ENCODE data around the gene BCKDHA. TPM values are rescaled to one million over a fixed set of nuclear protein-coding genes. Genes with fewer than 3 reads are reported as not detected.

The BCKDHA gene
- total and polyA plus RNA-seq, 9 of the 15 experiments (the other 6 are each of a cell fraction or from before 2014, with no cell fraction given): 4.5 to 52.5 (median 14.1) TPM

DNA sequence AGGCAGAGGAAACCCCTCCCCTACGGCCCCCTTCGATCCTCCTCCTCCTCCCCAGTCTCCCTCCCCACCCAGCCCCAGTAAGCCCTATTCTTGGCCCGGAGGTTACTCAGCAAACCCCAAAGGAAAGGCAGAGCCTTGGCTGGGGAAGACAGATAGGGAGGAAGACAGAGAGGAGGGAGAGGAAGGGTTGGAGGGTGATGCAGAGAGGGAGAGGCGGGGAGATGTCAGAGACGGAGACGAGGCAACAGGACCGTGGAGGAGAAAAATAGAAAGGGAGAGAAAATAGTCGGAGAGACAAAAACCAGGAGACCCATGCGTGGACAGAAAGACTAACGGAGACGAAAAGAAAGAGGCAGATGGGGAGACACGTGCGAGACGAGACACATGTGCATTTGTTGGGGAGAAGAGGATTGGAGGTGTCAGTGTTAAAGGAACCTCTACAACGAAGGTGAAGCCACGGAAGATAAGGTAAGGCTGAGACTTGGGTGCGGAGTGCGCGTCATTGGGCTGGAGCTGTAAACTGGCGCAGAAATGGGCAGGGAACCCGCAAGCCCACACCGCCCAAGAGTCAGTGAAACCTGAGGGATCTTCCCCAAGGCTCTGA, 46.8 kb upstream of the BCKDHA start (continued):
- TF ChIP-seq, protein P1, sequence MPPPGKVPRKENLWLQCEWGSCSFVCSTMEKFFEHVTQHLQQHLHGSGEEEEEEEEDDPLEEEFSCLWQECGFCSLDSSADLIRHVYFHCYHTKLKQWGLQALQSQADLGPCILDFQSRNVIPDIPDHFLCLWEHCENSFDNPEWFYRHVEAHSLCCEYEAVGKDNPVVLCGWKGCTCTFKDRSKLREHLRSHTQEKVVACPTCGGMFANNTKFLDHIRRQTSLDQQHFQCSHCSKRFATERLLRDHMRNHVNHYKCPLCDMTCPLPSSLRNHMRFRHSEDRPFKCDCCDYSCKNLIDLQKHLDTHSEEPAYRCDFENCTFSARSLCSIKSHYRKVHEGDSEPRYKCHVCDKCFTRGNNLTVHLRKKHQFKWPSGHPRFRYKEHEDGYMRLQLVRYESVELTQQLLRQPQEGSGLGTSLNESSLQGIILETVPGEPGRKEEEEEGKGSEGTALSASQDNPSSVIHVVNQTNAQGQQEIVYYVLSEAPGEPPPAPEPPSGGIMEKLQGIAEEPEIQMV (tag; conservative IDR thresholded peaks at IDR 0.05; ENCODE audit: low read depth): no peak
- TF ChIP-seq TFAM (CRISPR knock-in tag; conservative IDR thresholded peaks at IDR 0.05): no peak
- no peak for TF ChIP-seq OTX1 (CRISPR knock-in tag; IDR thresholded peaks at IDR 0.05)
- no peak for TF ChIP-seq SNRNP70 (optimal IDR thresholded peaks at IDR 0.05; ENCODE audit: low read depth, low read length)
- TF ChIP-seq ZNF583 (CRISPR knock-in tag; IDR thresholded peaks at IDR 0.05): no peak
- TF ChIP-seq CC2D1A (IDR thresholded peaks at IDR 0.05): peak; percentile 41; the same call in 1 of the 2 replicates
- peak; percentile 48; the same call in 1 of the 2 replicates for TF ChIP-seq EHMT2 (IDR thresholded peaks at IDR 0.05)
- TF ChIP-seq CREB3L1 (IDR thresholded peaks at IDR 0.05; ENCODE audit: borderline replicate concordance, low read depth): no peak
- TF ChIP-seq HOXB6 (CRISPR knock-in tag; IDR thresholded peaks at IDR 0.05; ENCODE audit: borderline replicate concordance): no peak
- no peak for TF ChIP-seq ZNF41 (CRISPR knock-in tag; conservative IDR thresholded peaks at IDR 0.05)
- TF ChIP-seq FOXK1 (CRISPR knock-in tag; IDR thresholded peaks at IDR 0.05; ENCODE audit: borderline replicate concordance): no peak
- TF ChIP-seq EWSR1 (IDR thresholded peaks at IDR 0.05; ENCODE audit: borderline replicate concordance, low read depth, partially characterized antibody): no peak
- TF ChIP-seq, protein P2, sequence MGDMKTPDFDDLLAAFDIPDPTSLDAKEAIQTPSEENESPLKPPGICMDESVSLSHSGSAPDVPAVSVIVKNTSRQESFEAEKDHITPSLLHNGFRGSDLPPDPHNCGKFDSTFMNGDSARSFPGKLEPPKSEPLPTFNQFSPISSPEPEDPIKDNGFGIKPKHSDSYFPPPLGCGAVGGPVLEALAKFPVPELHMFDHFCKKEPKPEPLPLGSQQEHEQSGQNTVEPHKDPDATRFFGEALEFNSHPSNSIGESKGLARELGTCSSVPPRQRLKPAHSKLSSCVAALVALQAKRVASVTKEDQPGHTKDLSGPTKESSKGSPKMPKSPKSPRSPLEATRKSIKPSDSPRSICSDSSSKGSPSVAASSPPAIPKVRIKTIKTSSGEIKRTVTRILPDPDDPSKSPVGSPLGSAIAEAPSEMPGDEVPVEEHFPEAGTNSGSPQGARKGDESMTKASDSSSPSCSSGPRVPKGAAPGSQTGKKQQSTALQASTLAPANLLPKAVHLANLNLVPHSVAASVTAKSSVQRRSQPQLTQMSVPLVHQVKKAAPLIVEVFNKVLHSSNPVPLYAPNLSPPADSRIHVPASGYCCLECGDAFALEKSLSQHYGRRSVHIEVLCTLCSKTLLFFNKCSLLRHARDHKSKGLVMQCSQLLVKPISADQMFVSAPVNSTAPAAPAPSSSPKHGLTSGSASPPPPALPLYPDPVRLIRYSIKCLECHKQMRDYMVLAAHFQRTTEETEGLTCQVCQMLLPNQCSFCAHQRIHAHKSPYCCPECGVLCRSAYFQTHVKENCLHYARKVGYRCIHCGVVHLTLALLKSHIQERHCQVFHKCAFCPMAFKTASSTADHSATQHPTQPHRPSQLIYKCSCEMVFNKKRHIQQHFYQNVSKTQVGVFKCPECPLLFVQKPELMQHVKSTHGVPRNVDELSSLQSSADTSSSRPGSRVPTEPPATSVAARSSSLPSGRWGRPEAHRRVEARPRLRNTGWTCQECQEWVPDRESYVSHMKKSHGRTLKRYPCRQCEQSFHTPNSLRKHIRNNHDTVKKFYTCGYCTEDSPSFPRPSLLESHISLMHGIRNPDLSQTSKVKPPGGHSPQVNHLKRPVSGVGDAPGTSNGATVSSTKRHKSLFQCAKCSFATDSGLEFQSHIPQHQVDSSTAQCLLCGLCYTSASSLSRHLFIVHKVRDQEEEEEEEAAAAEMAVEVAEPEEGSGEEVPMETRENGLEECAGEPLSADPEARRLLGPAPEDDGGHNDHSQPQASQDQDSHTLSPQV (IDR thresholded peaks at IDR 0.05): no peak; the same call in 1 of the 2 replicates
- no peak for TF ChIP-seq MECOM (CRISPR knock-in tag; IDR thresholded peaks at IDR 0.05)
- TF ChIP-seq KLF1 (tag; IDR thresholded peaks at IDR 0.05): no peak
- TF ChIP-seq ZNF197 (CRISPR knock-in tag; IDR thresholded peaks at IDR 0.05; ENCODE audit: low read depth): no peak
- TF ChIP-seq ZNF766 (CRISPR knock-in tag; conservative IDR thresholded peaks at IDR 0.05): no peak
- no peak for TF ChIP-seq RAD51 (IDR thresholded peaks at IDR 0.05; ENCODE audit: borderline replicate concordance, low read depth)
- TF ChIP-seq DNMT1 (IDR thresholded peaks at IDR 0.05): peak; percentile 50; the same call in 1 of the 2 replicates
- TF ChIP-seq ELK3 (CRISPR knock-in tag; IDR thresholded peaks at IDR 0.05): no peak

Data from K562 (cell line).